ENCODE measurements around the gene TRMT61B. TPM values are rescaled to one million over a fixed set of nuclear protein-coding genes. Genes with fewer than 3 reads are reported as not detected.
A peak's percentile ranks its signal among the peaks of the same experiment; 100 is the strongest.

TRMT61B gene
- total RNA-seq, 1 experiment from 2014 or later: 18.3 TPM

DNA sequence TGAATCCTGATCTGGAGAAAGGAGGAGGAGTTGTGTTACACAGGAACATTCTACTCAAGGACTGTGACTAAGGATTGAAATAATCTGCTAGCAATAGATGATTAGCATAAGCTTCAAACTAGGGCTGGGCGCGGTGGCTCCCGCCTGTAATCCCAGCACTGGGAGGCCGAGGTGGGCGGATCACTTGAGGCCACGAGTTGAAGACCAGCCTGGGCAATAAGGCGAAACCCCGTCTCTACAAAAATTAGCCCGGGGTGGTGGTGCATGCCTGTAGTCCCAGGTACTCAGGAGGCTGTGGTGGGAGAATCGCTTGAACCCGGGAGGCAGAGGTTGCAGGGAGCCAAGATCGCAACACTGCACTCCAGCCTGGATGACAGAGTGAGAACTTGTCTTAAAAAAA is 1.5 kb downstream of the TRMT61B start:
- TF ChIP-seq EZH2 (IDR thresholded peaks at IDR 0.05; ENCODE audit: borderline replicate concordance, low read depth, low read length, poor library complexity, severe bottlenecking): no peak
- TF ChIP-seq, protein P1, sequence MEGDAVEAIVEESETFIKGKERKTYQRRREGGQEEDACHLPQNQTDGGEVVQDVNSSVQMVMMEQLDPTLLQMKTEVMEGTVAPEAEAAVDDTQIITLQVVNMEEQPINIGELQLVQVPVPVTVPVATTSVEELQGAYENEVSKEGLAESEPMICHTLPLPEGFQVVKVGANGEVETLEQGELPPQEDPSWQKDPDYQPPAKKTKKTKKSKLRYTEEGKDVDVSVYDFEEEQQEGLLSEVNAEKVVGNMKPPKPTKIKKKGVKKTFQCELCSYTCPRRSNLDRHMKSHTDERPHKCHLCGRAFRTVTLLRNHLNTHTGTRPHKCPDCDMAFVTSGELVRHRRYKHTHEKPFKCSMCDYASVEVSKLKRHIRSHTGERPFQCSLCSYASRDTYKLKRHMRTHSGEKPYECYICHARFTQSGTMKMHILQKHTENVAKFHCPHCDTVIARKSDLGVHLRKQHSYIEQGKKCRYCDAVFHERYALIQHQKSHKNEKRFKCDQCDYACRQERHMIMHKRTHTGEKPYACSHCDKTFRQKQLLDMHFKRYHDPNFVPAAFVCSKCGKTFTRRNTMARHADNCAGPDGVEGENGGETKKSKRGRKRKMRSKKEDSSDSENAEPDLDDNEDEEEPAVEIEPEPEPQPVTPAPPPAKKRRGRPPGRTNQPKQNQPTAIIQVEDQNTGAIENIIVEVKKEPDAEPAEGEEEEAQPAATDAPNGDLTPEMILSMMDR (conservative IDR thresholded peaks at IDR 0.05; ENCODE audit: low read depth, low read length): no peak
- POLR2A ChIA-PET (ENCODE audit: low non-redundant PET): no interaction called here
- peak overlapping the region; percentile 91 for H3K4me3 ChIP-seq (ENCODE audit: low read depth, low read length, poor library complexity, severe bottlenecking)
- H3K9me3 ChIP-seq (ENCODE audit: low read depth, low read length, poor library complexity, severe bottlenecking): no peaks in the 10 kb centered on the region
- DNase-seq (ENCODE audit: low spot score): no peak
- CTCF ChIA-PET: no interaction called here
- no peaks in the 10 kb centered on the region for H3K27me3 ChIP-seq (replicated peaks; ENCODE audit: insufficient read depth, low read depth, low read length, poor library complexity)
- intact Hi-C loops (cut with micrococcal nuclease; ENCODE audit: unreplicated experiment): no loop called here
- no peaks in the 10 kb centered on the region for H3K36me3 ChIP-seq (ENCODE audit: insufficient read depth, low read length, poor library complexity, severe bottlenecking)
- no peak overlapping the region for H3K27ac ChIP-seq (ENCODE audit: low read depth, low read length, poor library complexity, severe bottlenecking)
- BruUV-seq (replicated peaks): no TSS peak
- peaks cover 13% of the 10 kb centered on the region for H3K4me1 ChIP-seq (ENCODE audit: insufficient read depth, low read length, poor library complexity, severe bottlenecking)

DNA sequence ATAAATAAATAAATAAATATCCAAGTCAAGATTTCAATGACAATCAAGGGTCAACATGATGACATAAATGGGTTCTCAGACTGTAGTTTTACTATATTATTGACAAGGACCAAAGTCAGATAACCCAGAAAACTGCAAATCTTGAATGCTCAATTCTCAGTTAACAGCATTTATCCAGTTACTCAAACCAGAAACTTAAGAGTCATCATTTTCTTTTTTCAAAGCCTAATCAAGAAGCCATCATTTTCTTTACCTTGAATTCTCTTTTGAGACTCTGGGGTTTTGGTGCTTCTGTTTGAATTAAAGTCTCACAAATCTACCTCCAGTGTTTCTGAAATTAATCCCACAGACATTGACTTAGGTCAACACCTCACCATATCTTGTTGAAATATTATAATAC is 14.1 kb downstream of the TRMT61B start:
- TF ChIP-seq, protein P1 (conservative IDR thresholded peaks at IDR 0.05; ENCODE audit: low read depth, low read length): no peak
- no peak for TF ChIP-seq EZH2 (IDR thresholded peaks at IDR 0.05; ENCODE audit: borderline replicate concordance, low read depth, low read length, poor library complexity, severe bottlenecking)
- no peak for DNase-seq (ENCODE audit: low spot score)
- no peaks in the 10 kb centered on the region for H3K27me3 ChIP-seq (replicated peaks; ENCODE audit: insufficient read depth, low read depth, low read length, poor library complexity)
- CTCF ChIA-PET: no interaction called here
- H3K4me3 ChIP-seq (ENCODE audit: low read depth, low read length, poor library complexity, severe bottlenecking): no peak overlapping the region
- intact Hi-C loops (cut with micrococcal nuclease; ENCODE audit: unreplicated experiment): no loop called here
- POLR2A ChIA-PET (ENCODE audit: low non-redundant PET): no interaction called here
- no TSS peak for BruUV-seq (replicated peaks)
- H3K36me3 ChIP-seq (ENCODE audit: insufficient read depth, low read length, poor library complexity, severe bottlenecking): peaks cover 4% of the 10 kb centered on the region
- H3K9me3 ChIP-seq (ENCODE audit: low read depth, low read length, poor library complexity, severe bottlenecking): no peaks in the 10 kb centered on the region
- H3K27ac ChIP-seq (ENCODE audit: low read depth, low read length, poor library complexity, severe bottlenecking): no peak overlapping the region
- no peaks in the 10 kb centered on the region for H3K4me1 ChIP-seq (ENCODE audit: insufficient read depth, low read length, poor library complexity, severe bottlenecking)

DNA sequence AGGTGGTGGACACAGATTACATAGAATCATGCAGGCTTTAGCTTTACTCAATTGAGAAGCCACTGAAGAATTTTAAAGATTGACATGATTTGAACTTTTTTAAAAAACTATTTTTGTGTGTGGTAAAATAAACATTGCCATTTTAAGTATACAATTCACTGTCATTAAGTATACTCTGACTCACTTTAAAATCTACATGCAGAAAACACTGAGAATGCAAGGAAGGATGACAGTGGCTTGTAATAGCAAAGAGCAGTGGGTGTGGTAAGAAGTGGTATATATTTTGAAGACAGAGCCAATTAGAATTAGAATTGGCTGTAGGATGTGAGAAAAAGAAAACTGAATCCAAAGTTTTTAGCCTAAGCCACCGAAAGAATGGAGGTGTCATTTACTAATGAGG is 14.9 kb downstream of the TRMT61B start:
- H3K27ac ChIP-seq (ENCODE audit: low read depth, low read length, poor library complexity, severe bottlenecking): no peak overlapping the region
- no peaks in the 10 kb centered on the region for H3K36me3 ChIP-seq (ENCODE audit: insufficient read depth, low read length, poor library complexity, severe bottlenecking)
- no TSS peak for BruUV-seq (replicated peaks)
- H3K9me3 ChIP-seq (ENCODE audit: low read depth, low read length, poor library complexity, severe bottlenecking): no peaks in the 10 kb centered on the region
- intact Hi-C loops (cut with micrococcal nuclease; ENCODE audit: unreplicated experiment): no loop called here
- no peaks in the 10 kb centered on the region for H3K27me3 ChIP-seq (replicated peaks; ENCODE audit: insufficient read depth, low read depth, low read length, poor library complexity)
- no peak for TF ChIP-seq EZH2 (IDR thresholded peaks at IDR 0.05; ENCODE audit: borderline replicate concordance, low read depth, low read length, poor library complexity, severe bottlenecking)
- TF ChIP-seq, protein P1 (conservative IDR thresholded peaks at IDR 0.05; ENCODE audit: low read depth, low read length): no peak
- H3K4me1 ChIP-seq (ENCODE audit: insufficient read depth, low read length, poor library complexity, severe bottlenecking): no peaks in the 10 kb centered on the region
- no peak for DNase-seq (ENCODE audit: low spot score)
- H3K4me3 ChIP-seq (ENCODE audit: low read depth, low read length, poor library complexity, severe bottlenecking): no peak overlapping the region
- POLR2A ChIA-PET (ENCODE audit: low non-redundant PET): no interaction called here
- CTCF ChIA-PET: no interaction called here
